ENCODE results near the gene ZDHHC9.

The ZDHHC9 gene

GRCh38 chrX:129763666-129764065 is 80.0 kb downstream of the ZDHHC9 start:
- no peak for DNase-seq (ENCODE audit: low read depth, low spot score)

DNA sequence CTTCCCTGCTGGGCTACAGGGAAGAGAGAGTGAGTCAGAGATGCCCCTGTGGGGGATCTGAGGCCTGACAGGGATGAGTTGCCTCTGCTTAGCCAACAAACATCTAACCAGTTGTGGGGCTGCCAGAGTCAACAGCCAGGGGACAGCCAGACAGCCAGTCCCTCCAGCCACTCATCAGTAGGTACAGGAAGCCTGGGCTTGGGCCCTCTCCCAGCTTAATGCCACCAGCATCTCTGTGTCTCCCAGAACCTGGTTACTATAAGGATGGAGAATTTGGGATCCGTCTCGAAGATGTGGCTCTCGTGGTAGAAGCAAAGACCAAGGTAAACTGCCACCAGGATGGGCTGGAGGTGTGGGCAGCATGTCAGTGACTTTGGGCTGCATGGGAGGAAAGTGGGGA is 81.2 kb downstream of the ZDHHC9 start:
- no peak for DNase-seq (ENCODE audit: low read depth, low spot score)

GRCh38 chrX:129761596-129761995 is 82.1 kb downstream of the ZDHHC9 start:
- no peak for DNase-seq (ENCODE audit: low read depth, low spot score)

DNA sequence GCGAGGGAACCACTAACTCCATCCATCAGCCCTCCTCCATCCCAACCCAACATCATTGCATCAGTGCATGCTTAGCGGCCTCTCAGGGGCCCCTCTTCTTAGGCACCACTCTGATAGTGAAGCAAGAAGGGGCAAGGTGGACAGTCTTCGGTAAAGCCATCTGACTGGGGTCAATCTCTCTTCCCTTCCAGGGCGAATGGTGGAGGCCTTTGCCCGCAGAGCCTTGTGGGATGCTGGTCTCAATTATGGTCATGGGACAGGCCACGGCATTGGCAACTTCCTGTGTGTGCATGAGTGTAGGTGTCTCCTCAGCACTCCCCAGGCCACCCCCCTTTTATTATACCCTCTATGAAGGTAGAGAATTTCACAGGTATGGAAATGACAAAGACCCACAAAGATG is 82.7 kb downstream of the ZDHHC9 start:
- no peak for DNase-seq (ENCODE audit: low read depth, low spot score)

DNA sequence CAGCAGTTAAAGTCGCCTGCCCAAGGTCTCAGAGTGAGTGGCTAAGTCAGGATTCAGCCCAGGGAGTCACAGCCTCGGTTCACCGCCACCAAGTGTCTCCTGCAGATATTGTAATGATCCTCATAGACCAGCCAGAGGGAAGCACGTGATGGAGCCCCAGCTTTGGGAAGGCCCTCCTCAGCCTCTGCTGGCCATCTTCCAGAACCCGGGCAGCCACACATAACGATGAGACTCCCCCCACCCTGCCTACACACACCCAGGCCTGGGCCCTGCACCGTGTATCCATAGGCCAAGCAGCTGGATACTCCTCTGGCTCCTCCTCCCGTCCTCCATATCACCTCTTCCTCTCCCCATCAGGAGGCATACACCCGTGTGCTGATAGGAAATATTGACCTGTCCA is 83.5 kb downstream of the ZDHHC9 start:
- no peak for DNase-seq (ENCODE audit: low read depth, low spot score)

GRCh38 chrX:129759576-129760061 is 84.1 kb downstream of the ZDHHC9 start:
- no peak for DNase-seq (ENCODE audit: low read depth, low spot score)

DNA sequence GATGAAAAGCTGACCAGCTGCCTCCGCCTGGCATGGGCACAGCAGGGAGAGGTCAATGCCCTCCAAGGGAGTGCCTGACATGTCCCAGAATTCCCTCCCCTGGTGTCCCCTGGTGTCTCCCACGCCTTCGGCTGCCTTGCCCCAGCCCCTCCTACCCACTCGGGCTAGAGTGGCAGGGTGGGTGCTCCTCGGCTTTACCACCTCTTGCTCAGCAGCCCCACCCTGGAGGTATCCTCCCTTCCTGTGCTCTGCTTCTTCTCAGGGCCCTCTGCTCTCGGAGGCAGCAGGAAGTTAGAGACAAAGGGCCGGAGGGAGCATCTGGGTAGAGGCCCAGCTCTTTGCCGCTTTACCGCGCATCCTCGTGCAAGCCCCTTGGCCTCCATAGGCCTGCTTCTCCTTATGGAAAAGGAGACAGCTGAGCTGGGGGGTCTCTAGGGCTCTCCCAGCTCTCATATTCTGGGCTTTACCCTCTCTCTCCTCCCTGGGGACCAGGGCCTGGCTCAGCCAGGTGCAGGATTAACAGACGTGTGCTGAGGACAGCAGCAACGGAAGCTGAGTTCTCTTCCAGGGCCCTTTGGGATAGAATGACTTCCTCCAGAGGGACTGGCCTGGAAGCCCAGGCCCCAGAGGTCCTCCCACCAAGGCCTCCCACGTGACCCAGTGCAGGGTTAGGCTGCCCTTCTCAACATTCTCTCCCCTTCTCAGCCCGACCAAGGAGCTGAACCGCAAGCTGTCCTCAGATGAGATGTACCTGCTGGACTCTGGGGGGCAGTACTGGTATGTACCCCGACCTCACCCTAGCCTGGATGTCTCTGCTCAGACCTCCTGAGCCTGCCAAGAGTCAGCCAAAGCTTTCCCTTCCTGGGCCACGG is 87.7 kb downstream of the ZDHHC9 start:
- no peak for DNase-seq (ENCODE audit: low read depth, low spot score)

DNA sequence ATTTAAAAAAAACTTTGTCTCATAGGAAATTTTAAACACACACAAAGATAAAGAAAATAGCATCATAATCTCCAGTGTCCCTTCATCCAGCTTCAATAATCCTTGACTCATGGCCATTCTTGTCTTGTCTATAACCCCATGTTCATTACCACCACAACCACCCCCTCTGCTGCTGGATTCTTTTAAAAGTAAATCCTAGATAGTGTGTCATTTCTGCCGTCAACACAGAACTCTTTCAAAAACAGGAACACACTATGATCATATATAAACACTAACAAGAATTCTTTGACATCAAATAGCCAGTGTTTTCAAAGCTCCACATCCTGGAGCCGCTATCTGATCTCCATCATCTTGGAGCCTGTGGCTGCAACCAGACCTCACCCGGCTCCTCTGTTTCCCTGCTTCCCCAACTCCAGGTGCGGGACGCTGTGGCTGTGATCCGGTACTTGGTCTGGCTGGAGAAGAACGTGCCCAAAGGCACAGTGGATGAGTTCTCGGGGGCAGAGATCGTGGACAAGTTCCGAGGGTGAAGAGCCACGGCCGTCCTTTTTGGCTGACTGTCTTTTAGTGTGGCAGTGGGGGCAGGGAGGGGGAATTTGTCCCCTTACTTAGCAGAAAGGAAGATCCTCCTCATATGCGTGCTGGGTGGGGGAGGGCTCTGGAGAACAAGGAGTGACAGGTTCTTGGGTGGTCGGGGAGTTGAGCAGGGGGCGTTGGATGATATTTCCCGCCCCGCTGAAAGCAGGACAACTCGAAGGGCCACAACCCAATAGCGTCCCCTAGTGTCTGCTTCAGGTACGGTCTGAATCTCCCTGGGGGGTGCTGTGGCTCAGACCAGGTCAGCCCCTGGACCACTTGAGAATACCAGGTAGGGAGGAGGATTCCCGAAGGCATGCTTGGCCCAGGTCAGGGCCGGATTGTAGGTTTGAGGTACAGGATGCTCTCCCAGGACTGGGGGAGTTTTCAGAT is 89.3 kb downstream of the ZDHHC9 start:
- DNase-seq (ENCODE audit: low read depth, low spot score) = peak; percentile 7

Data from brain pericyte (primary cell).